ENCODE results near the gene SLC2A9.

DNA sequence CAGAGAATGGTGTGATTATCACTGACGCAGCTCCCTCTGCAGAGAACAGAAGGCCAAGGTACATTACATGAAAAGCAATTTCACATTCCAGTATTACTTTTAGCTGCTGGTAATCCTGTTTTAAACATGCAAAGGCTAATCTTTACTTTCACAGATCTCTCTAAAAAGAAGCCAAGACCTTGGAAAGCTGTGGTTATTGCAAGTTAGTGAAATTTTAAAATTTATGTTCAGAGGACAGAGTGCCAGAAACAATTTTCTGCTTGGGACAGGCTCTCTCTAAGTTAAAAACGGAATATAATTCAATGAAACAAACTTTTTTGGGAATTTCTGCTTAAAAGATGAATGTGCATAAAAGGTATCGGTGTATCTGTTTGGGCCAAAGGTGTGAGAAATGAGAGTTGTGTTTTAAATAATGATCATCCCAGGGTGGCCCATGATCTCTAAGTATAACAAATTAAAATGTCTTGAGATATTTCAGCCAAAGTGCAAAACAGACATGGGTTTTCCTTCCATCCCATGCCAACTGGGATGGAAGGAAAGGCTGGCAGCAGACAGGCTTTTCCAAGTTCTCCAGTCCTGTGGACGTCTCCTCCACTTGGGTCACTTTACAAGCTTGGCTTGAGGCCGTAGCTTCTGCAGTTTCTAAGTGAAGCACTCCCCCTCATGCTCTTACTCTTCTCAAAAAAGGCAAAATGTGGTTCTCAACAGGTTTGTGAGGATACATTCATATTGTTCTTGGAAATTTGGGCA is 121.8 kb downstream of the SLC2A9 start:
- TF ChIP-seq, protein P1, sequence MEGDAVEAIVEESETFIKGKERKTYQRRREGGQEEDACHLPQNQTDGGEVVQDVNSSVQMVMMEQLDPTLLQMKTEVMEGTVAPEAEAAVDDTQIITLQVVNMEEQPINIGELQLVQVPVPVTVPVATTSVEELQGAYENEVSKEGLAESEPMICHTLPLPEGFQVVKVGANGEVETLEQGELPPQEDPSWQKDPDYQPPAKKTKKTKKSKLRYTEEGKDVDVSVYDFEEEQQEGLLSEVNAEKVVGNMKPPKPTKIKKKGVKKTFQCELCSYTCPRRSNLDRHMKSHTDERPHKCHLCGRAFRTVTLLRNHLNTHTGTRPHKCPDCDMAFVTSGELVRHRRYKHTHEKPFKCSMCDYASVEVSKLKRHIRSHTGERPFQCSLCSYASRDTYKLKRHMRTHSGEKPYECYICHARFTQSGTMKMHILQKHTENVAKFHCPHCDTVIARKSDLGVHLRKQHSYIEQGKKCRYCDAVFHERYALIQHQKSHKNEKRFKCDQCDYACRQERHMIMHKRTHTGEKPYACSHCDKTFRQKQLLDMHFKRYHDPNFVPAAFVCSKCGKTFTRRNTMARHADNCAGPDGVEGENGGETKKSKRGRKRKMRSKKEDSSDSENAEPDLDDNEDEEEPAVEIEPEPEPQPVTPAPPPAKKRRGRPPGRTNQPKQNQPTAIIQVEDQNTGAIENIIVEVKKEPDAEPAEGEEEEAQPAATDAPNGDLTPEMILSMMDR (IDR thresholded peaks at IDR 0.05; ENCODE audit: control extremely low read depth in 1 of 3, insufficient read depth in 1 of 3, low read depth in 1 of 3, low read length in 3 of 3), result no peak
- TF ChIP-seq POLR2AphosphoS5 (IDR thresholded peaks at IDR 0.05; ENCODE audit: low read depth, low read length), result no peak
- TF ChIP-seq SUZ12 (IDR thresholded peaks at IDR 0.05; ENCODE audit: low read length), result no peak
- TF ChIP-seq CHD2 (IDR thresholded peaks at IDR 0.05; ENCODE audit: low read length), result no peak
- TF ChIP-seq CBX5 (IDR thresholded peaks at IDR 0.05; ENCODE audit: low read depth, low read length), result no peak
- TF ChIP-seq POLR2A (IDR thresholded peaks at IDR 0.05; ENCODE audit: control extremely low read depth in 1 of 2, low read depth in 2 of 2, low read length in 2 of 2), result no peak
- no peak for TF ChIP-seq GTF2F1 (IDR thresholded peaks at IDR 0.05; ENCODE audit: borderline replicate concordance, low read depth, low read length)
- no peak for TF ChIP-seq RFX5 (IDR thresholded peaks at IDR 0.05; ENCODE audit: borderline replicate concordance, low read depth, low read length)
- no peak for TF ChIP-seq NRF1 (IDR thresholded peaks at IDR 0.05; ENCODE audit: low read depth, low read length)
- no peak for TF ChIP-seq TCF12 (IDR thresholded peaks at IDR 0.05; ENCODE audit: low read depth, low read length)
